HepG2 (cell line): ENCODE measurements around the gene IQSEC1. TPM values are rescaled to one million over a fixed set of nuclear protein-coding genes. Genes with fewer than 3 reads are reported as not detected.

Experiments
- AKAP8 ChIP-seq: sonication (generic); formaldehyde crosslinking; IDR thresholded peaks from 2 replicates; pipeline ENCODE4 v1.5.1; 2020; ENCODE audit warnings: mild to moderate bottlenecking, missing genetic modification reagents
- DZIP1 ChIP-seq: sonication (generic); formaldehyde crosslinking; IDR thresholded peaks from 2 replicates; pipeline ENCODE4 v1.5.0; 2020; ENCODE audit warnings: mild to moderate bottlenecking, missing genetic modification reagents
- FOXM1 ChIP-seq: sonication (generic); formaldehyde crosslinking; IDR thresholded peaks from 2 replicates; pipeline ENCODE4 v1.5.0; 2020; ENCODE audit warnings: missing genetic modification reagents
- FOXO4 ChIP-seq: sonication (generic); formaldehyde crosslinking; conservative IDR thresholded peaks from 2 replicates; pipeline ENCODE4 v1.8.1; 2023; ENCODE audit warnings: missing genetic modification reagents
- IKZF1 ChIP-seq: fragments of 450-650 bp; IDR thresholded peaks from 2 replicates; pipeline ENCODE4 v1.7.1; 2016
- MED8 ChIP-seq: sonication (generic); formaldehyde crosslinking; IDR thresholded peaks from 2 replicates; pipeline ENCODE4 v1.8.1; 2023; ENCODE audit warnings: mild to moderate bottlenecking, missing genetic modification reagents; ENCODE audit not compliant: insufficient replicate concordance
- NR2C2 ChIP-seq: sonication (generic); formaldehyde crosslinking; IDR thresholded peaks from 2 replicates; pipeline ENCODE4 v1.4.0; 2020; ENCODE audit warnings: missing genetic modification reagents, mild to moderate bottlenecking, moderate library complexity, borderline replicate concordance
- PAWR ChIP-seq: sonication (generic); formaldehyde crosslinking; IDR thresholded peaks from 2 replicates; pipeline ENCODE4 v1.4.0; 2020; ENCODE audit warnings: missing genetic modification reagents, mild to moderate bottlenecking, borderline replicate concordance
- TEAD2 ChIP-seq: sonication (generic); formaldehyde crosslinking; IDR thresholded peaks from 2 replicates; pipeline ENCODE4 v1.9.0; 2021; ENCODE audit warnings: missing genetic modification reagents
- ZBTB38 ChIP-seq: sonication (generic); formaldehyde crosslinking; IDR thresholded peaks from 2 replicates; pipeline ENCODE4 v1.5.1; 2020; ENCODE audit warnings: mild to moderate bottlenecking, missing genetic modification reagents
- ZFP91 ChIP-seq: sonication (generic); formaldehyde crosslinking; IDR thresholded peaks from 2 replicates; pipeline ENCODE4 v1.9.0; 2022; ENCODE audit warnings: missing genetic modification reagents, mild to moderate bottlenecking, borderline replicate concordance
- ZFYVE20 ChIP-seq: sonication (generic); formaldehyde crosslinking; IDR thresholded peaks from 2 replicates; pipeline ENCODE4 v1.8.0; 2023; ENCODE audit warnings: low read depth, mild to moderate bottlenecking, moderate library complexity, missing genetic modification reagents, borderline replicate concordance
- ZNF142 ChIP-seq: sonication (generic); formaldehyde crosslinking; IDR thresholded peaks from 2 replicates; pipeline ENCODE4 v1.4.0; 2020; ENCODE audit warnings: missing genetic modification reagents
- ZNF33A ChIP-seq: sonication (generic); formaldehyde crosslinking; IDR thresholded peaks from 2 replicates; pipeline ENCODE4 v1.5.1; 2020; ENCODE audit warnings: missing genetic modification reagents, mild to moderate bottlenecking, moderate library complexity, borderline replicate concordance
- ZNF496 ChIP-seq: sonication (generic); formaldehyde crosslinking; IDR thresholded peaks from 2 replicates; pipeline ENCODE4 v1.8.1; 2023; ENCODE audit warnings: mild to moderate bottlenecking, moderate library complexity, missing genetic modification reagents; ENCODE audit not compliant: insufficient replicate concordance
- ZNF616 ChIP-seq: sonication (generic); formaldehyde crosslinking; IDR thresholded peaks from 2 replicates; pipeline ENCODE4 v1.5.0; 2020; ENCODE audit warnings: low read depth, mild to moderate bottlenecking, missing genetic modification reagents
- polyA plus RNA-seq, 8 experiments: library from polyadenylated mRNA; depleted of rRNA in 3 of 8; stranded (reverse) in 7 of 8; unstranded in 1 of 8; fragments of >200 nt; fragmentation: Illumina TruSeq in 4 of 8; extraction: Trizol in 4 of 8; gene quantifications; 2 replicates each; pipeline versions ENCODE4 v1.2.1 to v1.2.3, GENCODE V29; 2011 to 2016; ENCODE audit warnings: low read depth in 4 of 8, missing spikeins in 1 of 8, mixed read lengths in 1 of 8; ENCODE audit not compliant: insufficient read depth in 1 of 8
- total RNA-seq, 5 experiments: library from RNA; depleted of rRNA; stranded (reverse); fragments of >200 nt; fragmentation: Illumina TruSeq; extraction: Trizol; gene quantifications; 2 replicates each; pipeline ENCODE4 v1.2.3, GENCODE V29; 2016; ENCODE audit warnings: low read depth in 1 of 5

IQSEC1 gene
- total and polyA plus RNA-seq, 2 of the 13 experiments (the other 11 are each of a cell fraction or from before 2014, with no cell fraction given), result 17.4 to 20.2 TPM

GRCh38 chr3:12994607-12995388 is 78.4 kb downstream of the IQSEC1 start (continued):
- TF ChIP-seq ZNF33A (CRISPR knock-in tag) (no peak), PAWR (CRISPR knock-in tag) (0 out of 2 replicates have a peak, but pooled peaks have one; percentile 23), MED8 (peak; percentile 29), ZNF616 (CRISPR knock-in tag) (0 out of 2 replicates have a peak, but pooled peaks have one; percentile 36), FOXO4 (CRISPR knock-in tag) (no peak), DZIP1 (CRISPR knock-in tag) (no peak), ZNF142 (CRISPR knock-in tag) (no peak), AKAP8 (CRISPR knock-in tag) (peak; percentile 83; the same call in 1 of the 2 replicates), ZFYVE20 (no peak), ZFP91 (CRISPR knock-in tag) (peak; percentile 86; the same call in 1 of the 2 replicates), ZBTB38 (CRISPR knock-in tag) (peak; percentile 44; the same call in 1 of the 2 replicates), TEAD2 (CRISPR knock-in tag) (no peak), FOXM1 (no peak), IKZF1 (no peak), NR2C2 (CRISPR knock-in tag) (peak; percentile 68), ZNF496 (CRISPR knock-in tag) (no peak)
